ENCODE measurements around the gene PDGFB.

GRCh38 chr22:39249086-39249704 is 4.4 kb upstream of the PDGFB start:
- TF ChIP-seq FOXP1 (CRISPR knock-in tag; IDR thresholded peaks at IDR 0.05; ENCODE audit: borderline replicate concordance): no peak
- TF ChIP-seq CTCF (IDR thresholded peaks at IDR 0.05): no peak
- no peak for TF ChIP-seq KAT7 (CRISPR knock-in tag; IDR thresholded peaks at IDR 0.05; ENCODE audit: borderline replicate concordance)
- no peak for TF ChIP-seq MAX (CRISPR knock-in tag; IDR thresholded peaks at IDR 0.05)
- TF ChIP-seq CREM (CRISPR knock-in tag; IDR thresholded peaks at IDR 0.05): no peak
- TF ChIP-seq ATF2 (CRISPR knock-in tag; IDR thresholded peaks at IDR 0.05; ENCODE audit: borderline replicate concordance, low read depth): no peak
- no peak for TF ChIP-seq E2F1 (CRISPR knock-in tag; IDR thresholded peaks at IDR 0.05)
- no peak for TF ChIP-seq NR2C2 (CRISPR knock-in tag; IDR thresholded peaks at IDR 0.05)
- no peak for TF ChIP-seq NR1H2 (CRISPR knock-in tag; IDR thresholded peaks at IDR 0.05)
- no peak for TF ChIP-seq FOXJ3 (CRISPR knock-in tag; IDR thresholded peaks at IDR 0.05; ENCODE audit: borderline replicate concordance)
- TF ChIP-seq ZNF416 (CRISPR knock-in tag; IDR thresholded peaks at IDR 0.05): no peak

Measured in WTC11 (cell line).